Right renal cortex interstitium (tissue), 3 donors: ENCODE data around the gene TRIAP1. TPM values are rescaled to one million over a fixed set of nuclear protein-coding genes. Genes with fewer than 3 reads are reported as not detected.
"Not testable (repeated sequence)": the region's sequence is repeated elsewhere in the genome, so short reads cannot be mapped to it uniquely, and the experiment has no call there.

Experiments
- DNase-seq, 3 donors: peaks; one replicate each; pipeline ENCODE4 v3.0.0-alpha.2; 2013; ENCODE audit warnings: low read depth in 3 of 3, low spot score in 2 of 3
- polyA plus RNA-seq, 3 donors: library from polyadenylated mRNA; unstranded; fragments of 120-200 nt; gene quantifications; one replicate each; pipeline ENCODE4 v1.2.1, GENCODE V29; 2013; ENCODE audit not compliant: insufficient read length in 3 of 3

The TRIAP1 gene
- polyA plus RNA-seq: 10 to 100 TPM; 45.7 to 50.4 (median 49.2) TPM

DNA sequence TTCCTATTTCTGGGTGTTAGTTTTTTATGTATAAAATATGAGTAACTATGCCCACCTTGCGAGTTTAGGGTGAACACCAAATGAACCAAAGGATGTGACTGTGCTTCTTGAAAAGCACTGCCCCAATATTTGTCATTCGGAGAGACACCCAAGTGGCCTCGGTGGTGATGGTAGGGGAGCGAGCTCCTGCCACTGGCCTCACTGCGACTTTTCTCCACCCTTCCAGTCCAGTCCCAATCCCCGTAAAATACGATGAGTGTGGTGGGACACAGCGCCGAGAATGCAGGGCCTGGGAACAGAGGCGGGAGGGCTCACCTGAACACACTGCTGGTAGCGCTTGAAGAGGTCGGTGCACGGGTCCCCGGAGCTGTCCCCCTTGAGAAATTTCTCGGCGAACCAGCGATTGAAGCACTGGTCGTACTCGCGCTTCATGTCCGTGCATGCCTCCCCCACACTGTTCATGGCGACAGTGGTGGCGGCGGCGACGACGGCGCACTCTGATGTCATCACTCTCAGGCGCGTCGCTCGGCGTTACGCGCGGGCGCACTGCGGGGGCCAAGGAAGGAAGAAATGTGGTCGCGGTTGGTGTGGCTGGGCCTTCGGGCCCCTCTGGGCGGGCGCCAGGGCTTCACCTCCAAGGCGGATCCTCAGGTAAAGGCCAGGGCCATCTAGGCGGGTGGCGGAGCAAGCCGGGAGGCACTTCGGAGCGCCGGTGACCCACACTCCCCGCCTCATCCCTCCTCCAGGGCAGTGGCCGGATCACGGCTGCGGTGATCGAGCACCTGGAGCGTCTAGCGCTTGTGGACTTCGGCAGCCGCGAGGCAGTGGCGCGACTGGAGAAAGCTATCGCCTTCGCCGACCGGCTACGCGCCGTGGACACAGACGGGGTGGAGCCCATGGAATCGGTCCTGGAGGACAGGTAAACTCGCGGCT, at the start of gene TRIAP1, which contains the start of gene GATC:
Gene TRIAP1, minus strand, starts transcription at position 474 of the 933 bp plus-strand sequence. Its CDS starts 12 bp downstream, at position 462.
Gene GATC, plus strand, starts transcription at position 534 of the 933 bp plus-strand sequence. Its CDS starts 37 bp downstream, at position 571.
- peak in 2 of 3 donors; percentile 75 to 79 for DNase-seq

DNA sequence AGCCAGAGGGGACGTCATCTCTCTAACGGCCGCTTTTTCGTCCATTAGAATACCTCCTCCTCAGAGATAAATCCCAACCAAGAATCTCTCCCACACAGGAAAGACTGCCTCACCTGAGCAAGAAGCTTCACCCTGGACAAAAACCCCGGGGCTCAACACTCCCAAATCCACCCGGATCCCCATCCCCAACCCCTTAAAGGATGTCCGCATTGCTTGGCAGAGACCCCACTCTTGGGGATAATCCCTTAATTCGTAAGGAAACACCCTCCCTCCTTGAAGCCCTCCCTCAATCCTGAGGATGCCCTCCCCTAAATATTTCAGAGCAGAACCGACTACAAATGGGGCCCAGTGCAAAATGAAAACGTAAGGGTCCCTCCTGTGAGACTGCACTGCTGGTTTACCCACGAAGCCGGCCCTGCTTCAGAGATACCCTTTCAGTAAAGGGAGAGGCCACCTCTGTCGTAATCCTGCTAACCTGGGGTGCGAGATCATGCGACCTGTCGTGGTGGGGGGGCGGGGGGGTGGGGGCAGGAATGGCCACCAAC, 49.1 kb upstream of the TRIAP1 start:
- DNase-seq: no peak

DNA sequence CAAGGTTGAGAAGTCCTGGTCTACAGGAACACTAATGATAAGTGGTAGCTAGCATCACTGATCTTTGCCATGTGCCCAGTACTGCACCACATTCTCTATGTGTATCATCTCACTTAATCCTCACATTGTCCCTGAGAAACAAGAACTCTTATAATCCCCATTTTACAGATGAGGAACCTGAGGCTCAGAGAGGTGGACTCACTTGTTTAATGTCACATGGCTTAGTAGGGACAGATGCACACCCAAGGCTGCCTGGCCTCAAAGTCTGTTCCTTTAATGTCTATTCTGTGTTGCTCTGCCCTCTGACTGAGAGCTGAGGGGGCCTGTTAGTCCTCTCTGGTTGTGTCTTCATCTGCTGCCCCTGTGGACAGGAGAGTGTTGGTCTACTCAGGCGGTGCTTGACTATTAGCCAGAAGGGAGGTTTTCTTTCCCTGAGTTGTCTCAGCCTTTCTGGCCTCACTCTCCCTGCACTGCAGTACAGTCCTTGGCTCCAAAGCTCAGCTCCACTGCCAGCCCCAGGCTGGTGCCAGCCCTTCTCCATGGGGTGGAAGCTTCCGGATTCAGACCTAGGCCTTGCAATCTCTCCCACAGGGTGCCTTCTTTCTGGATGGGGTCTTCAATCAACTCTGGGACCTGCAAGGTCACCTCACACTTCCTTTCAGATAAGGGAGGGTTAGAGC, 44.8 kb upstream of the TRIAP1 start:
- no peak for DNase-seq

DNA sequence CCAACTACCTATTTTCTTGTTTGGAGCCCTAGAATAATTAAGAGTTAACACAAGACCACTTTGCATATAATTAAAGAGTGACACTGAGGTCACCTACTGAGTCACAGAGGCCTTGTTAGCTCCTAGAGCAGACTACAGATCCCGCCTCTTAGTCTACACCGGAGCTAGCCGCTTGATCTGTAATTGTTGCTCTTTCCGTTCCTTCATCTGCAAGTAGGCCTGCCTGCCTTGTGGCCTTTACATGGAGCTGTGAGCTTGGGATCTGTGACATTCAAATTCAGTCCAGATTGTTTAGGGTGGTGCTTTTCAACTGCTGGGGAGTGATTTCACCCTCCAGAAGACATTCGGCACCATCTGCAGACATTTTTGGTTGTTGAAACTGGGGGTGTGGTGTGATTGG, 44.1 kb upstream of the TRIAP1 start:
- no peak for DNase-seq

DNA sequence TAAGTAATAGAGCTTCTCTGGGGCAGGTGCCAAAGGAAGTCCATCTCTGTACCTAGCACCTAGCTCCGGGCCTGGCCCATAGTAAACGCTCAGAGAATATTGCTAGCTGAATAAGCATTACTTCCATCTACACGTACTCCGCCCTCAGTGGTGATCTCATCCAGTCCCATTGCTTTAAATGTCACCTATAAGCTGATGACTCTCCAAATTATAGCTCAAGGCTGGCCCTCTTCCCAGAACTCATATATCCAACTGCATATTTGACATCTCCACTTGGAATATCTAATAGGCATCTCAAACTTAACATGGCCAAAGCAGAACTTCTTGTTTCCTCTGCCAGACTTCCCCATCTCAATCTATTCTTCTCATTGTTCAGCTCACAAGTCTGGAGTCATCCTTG, 42.8 kb upstream of the TRIAP1 start:
- no peak for DNase-seq

DNA sequence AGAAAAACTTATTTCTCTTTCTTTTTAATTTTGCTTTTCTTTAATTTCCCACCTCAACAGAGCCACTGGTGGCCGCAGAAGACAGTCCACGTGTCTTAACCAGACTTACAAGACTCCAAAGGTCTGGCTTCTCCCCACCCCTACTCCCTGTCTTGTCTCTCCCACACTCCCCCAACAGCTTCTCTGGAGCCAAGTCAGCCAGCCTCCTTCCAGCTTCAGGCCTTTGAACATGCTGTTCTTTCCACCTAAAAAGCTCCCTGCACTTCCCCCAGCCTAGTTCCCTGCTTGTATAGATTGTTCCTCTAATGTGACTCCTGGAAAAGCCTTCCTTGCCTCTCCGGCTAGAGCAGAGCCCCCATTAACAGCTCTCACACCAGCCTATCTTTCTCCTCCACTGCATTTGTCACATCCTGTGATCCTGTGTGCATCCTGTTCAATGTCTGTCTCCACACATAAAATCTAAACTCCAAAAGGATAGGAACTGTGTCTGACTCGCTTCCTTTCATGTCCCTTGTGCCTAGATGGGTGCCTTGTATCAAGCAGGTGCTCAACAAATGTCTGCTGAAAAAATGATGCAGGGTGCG, 42.0 kb upstream of the TRIAP1 start:
- DNase-seq: no peak

DNA sequence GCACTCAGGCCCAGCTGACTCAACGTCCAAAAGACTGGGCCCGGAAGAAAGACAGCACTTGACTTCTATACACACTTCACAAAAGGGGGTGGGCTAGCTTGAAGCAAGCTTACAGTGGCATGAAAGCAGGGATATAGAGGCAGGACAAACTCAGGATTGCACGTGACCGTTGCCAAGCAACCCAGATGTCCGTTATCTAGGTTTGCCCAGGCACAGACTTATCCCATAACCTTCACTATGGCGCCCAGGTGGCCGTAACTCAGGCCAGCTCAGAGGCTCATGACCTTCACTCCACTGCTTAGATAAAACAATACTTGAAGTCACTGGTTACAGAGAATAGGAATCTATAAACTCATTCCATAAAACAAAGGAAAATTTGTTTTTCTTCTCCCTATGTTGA, 41.4 kb upstream of the TRIAP1 start:
- DNase-seq: not testable (repeated sequence)

DNA sequence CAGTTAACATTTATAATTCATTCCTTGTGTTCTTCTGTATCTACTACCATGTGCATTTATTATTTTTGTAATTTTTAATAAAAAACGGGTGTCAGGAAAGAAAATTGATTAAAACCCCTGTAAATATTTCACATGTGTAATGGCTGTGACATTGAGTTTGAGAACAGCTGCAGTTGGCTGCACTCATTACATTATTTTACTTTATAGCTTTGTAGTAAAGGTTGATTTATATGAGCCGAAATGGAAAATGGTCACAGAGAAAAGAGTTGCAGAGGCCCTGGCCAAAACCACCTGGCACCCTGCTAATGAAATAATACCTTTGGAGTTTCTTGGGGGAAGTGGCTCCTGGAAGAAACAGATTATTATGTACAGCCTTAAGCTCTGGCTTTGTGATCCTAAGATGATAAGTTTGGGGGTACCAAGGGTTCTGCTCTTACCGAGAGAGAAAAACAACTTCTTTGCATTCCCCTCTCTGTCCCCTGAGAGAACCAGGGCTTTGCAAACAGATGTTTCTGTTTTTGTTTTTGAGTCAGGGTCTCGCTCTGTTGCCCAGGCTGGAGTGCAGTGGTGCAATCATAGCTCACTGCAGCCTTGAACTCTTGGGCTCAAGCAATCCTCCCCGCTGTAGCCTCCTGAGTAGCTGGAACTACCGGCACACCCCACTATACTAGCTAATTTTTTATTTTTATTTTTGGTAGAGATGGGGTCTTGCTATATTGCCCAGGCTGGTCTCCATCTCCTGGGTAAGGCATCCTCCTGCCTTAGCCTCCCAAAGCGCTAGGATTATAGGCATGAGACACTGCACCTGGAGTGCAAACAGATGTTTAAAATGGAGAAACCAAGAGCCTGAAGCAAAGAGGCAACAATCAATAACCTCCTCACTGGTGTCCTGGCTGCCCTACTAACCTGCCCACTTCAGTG, 40.0 kb upstream of the TRIAP1 start:
- DNase-seq: no peak

DNA sequence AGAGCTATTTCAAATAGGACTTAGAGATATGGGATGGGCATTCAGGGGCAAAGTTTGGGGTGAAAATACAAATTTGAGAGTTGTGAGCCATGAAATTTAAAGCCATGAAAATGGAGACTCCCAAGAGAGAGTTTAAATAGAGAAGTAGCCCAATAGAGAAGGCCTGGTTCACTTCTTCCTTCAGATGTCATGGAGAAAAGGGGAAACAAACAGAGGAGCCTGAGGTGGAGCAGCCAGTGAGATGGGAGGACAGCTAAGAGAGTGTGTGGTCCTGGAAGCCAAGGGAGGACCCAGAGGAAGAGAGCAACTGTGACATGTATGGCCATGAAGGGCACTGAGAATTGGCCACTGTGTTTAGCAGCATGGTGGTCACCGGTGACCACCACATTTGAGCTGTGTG, 37.4 kb upstream of the TRIAP1 start:
- DNase-seq: no peak

DNA sequence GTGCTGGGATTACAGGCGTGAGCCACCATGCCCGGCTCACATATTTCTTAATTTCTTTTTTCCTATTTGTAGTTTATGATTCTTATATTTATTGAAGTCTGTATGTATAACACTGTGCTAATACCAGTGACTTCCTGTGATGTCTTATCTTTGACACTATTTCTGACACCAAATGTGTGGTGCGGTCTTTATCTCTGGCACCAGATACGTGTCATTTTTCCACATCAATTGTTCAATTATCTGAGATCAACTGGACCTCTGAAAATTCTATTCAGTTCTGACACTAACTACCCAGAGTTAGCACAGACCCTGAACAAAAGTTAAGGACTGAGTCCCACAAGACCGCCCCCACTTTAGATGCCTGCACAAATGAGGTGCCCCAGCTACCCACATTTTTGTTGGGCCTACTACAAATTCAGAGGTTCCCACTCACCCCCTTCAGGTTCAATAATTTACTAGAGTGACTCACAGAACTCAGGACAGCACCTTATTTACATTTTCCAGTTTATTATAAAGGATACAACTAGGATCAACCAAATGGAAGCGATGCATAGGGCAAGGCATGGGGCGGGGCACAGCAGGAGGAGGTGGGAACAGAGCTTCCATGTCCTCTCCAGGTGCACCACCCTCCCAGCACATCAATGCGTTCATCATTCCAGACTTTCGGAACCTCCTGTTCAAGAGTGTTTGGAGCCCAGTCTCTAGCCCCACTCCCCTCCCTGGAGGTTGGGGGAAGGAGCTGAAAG, 35.0 kb upstream of the TRIAP1 start:
- no peak for DNase-seq

DNA sequence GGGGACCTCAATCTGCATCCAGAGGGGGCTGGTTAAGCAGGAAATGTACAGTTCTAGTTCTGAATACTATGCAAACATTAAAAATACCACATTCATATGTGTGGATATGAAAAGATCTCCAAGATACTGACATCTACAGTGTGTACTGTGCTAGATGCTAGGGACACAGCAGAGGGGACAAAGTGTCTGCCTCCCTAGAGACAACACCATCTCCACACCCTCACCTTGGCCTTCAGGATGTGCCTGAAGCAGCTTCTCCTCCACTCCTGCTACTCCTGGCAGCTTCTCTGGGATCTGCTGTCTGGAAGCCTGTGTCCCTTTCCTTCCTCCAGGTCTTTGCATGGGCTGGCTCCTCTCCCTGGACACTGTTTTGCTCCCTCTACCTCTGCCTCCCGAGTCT, 34.0 kb upstream of the TRIAP1 start:
- DNase-seq: no peak

DNA sequence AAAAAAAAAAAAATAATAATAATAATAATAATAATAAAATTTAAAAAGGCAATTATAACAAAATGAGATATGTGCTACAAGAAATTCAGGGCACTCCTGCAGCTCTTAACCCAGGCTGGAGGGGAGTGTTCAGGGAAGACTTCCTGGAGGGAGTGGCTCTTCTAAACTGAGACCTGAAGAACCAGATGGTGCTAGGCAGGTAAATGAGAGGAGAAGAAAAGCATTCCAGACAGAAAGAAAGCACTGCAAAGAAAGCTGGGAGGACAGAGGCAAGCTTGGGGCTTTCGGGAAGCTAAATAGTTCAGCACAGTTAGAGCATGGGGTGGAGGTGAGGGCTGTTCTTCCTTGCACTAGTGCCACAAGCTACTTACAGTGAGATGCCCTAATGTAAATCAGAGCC, 33.3 kb upstream of the TRIAP1 start:
- no peak for DNase-seq

DNA sequence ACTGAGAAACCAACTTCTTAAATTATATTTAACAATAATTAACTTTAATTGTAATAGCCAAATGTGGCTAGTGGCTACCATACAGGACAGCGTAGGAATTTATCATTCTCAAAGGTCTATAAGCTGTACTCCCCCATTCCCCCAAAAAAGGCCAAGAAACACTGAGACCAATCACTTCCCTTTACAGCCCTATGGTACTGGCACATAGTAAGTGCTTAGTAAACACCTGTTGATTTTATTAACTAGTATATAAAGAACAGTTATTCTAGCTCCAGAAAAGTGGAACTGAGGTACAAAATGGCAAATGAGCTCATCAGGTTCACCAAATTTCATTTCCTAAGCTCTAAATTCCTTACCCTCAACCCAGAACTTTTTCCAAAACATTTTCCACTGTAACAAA, 29.5 kb upstream of the TRIAP1 start:
- no peak for DNase-seq

DNA sequence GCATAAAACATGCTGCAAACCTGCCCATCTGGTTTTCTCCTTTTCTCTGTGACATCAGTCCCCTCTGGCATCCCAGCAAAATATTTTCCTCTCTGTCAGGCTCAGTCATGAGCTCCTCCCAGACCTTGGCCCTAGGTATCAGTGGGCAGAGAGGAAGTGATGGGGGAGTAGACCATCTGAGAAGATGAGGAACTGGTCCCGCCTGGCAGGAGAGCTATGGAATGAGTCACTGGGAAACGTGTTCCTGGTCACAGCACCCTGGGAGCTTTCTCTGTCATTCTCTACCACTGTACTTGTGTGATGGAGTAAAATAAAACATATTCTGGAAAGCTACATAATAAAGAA, 28.4 kb upstream of the TRIAP1 start:
- no peak for DNase-seq

DNA sequence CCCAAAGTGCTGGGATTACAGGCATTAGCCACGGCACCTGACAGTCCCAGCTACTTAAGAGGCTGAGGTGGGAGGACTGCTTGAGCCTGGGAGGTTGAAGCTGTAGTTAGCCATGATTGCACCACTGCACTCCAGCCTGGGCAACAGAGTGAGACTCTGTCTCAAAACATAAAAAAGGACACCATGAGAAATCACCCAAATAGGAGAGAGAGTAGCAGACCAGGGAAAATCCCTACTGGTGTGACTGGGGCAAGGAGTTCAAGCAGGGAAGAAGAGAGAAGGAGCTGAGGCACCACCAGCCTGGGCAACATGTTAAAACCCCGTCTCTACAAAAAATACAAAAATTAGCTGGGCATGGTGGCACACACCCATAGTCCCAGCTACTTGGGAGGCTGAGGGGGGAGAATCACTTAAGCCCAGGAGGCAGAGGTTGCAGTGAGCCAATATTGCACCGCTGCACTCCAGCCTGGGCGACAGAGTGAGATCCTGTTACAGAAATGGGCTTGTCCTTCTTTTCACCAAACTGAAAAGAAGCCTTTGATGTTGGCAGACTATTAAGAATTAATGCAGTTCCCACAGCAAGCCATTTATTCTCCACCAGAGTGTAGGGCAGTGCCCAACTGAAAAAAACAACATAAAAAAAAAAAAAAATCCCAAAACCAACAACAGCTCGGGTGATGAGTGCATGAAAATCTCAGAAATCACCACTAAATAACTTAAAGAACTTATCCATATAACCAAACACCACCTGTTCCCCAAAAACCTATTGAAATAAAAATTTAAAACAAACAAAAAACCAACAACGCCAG, 27.8 kb upstream of the TRIAP1 start:
- no peak for DNase-seq

DNA sequence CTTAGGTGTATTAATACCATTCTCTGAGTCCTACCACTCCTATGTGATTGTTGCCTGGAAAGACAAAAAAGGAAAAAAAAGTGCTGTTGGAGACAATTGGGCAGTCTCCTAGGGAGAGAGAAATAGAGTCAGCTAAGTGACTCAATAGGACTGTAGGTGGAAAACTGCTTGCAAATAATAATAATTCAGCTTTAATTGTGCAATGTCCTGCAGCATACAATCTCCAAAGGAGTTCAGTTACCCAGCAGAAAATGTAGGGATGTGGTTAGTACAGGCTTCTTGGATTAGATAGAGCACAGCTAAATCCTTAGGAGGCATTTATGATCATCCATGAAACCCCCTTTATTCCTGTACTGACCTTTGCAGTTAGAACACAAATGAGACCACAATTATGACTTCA, 26.3 kb upstream of the TRIAP1 start:
- DNase-seq: no peak

DNA sequence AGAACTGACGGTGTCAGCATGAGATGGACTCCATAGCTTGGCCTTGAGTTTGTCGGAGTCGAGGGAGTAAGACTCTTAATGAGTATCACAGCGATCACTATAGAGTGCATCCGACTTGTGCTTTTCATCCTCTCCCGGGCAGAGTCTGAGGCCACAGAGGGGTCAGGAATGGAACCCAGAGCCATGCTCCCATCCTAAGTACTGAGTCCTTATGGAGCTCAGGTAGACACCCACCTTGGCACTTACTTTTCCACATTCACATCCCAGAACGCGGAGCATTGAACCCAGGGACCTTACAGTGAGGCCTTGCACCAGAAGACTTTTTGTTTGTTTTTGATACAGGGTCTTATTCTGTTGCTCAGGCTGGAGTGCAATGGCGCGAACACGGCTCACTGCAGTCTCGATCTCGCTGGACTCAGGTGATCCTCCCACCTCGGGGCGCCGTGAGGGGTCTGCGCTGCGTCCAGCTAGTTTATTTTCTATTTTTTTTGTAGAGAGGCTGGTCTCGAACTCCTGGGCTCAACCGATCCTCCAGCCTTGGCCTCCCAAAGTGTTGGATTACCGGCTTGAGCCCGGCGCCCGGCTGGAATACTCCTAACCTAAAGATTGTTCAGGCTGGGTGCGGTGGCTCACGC, 24.1 kb upstream of the TRIAP1 start:
- DNase-seq: no peak
